Vagina (tissue), 2 donors: ENCODE data around the gene NTRK3. TPM values are rescaled to one million over a fixed set of nuclear protein-coding genes. Genes with fewer than 3 reads are reported as not detected.

Experiments used
- DNase-seq, 2 donors: peaks; one replicate each; pipeline ENCODE4 v3.0.0-alpha.2; 2017; ENCODE audit errors: extremely low spot score in 2 of 2
- H3K27ac ChIP-seq: fragments of 200-600 bp; sonication (generic); one replicate; pipeline ENCODE4 v1.5.1; 2019
- H3K27me3 ChIP-seq: fragments of 200-600 bp; sonication (generic); one replicate; pipeline ENCODE4 v1.5.1; 2019
- H3K36me3 ChIP-seq, 2 donors: fragments of 200-600 bp; sonication (generic); one replicate each; pipeline ENCODE4 v1.5.1; 2017 to 2019
- H3K4me1 ChIP-seq: fragments of 200-600 bp; sonication (generic); one replicate; pipeline ENCODE4 v1.5.1; 2019
- H3K4me3 ChIP-seq, 2 donors: fragments of 200-600 bp; sonication (generic); 1 replicate in 1 of 2; 2 replicates in 1 of 2; pipeline ENCODE4 v1.5.1; 2016 to 2019
- H3K9me3 ChIP-seq: fragments of 200-600 bp; sonication (generic); one replicate; pipeline ENCODE4 v1.5.1; 2019
- CTCF ChIP-seq, 3 experiments: fragments of 450-650 bp in 2 of 3; fragments of 200-600 bp in 1 of 3; sonication (generic) in 1 of 3; IDR thresholded peaks; one replicate each; pipeline ENCODE4 v1.5.1; 2017 to 2019; ENCODE audit warnings: antibody characterized with exemption in 3 of 3, mild to moderate bottlenecking in 2 of 3, moderate library complexity in 2 of 3
- POLR2A ChIP-seq, 2 donors: fragments of 450-650 bp; IDR thresholded peaks; one replicate each; pipeline ENCODE4 v1.6.1; 2017; ENCODE audit warnings: antibody characterized with exemption in 2 of 2, mild to moderate bottlenecking in 2 of 2, moderate library complexity in 2 of 2
- POLR2AphosphoS5 ChIP-seq, 2 donors: sonication (generic); formaldehyde crosslinking; IDR thresholded peaks; one replicate each; pipeline ENCODE4 v1.9.0; 2017; ENCODE audit warnings: antibody characterized with exemption in 2 of 2, mild to moderate bottlenecking in 2 of 2, low read depth in 1 of 2; ENCODE audit not compliant: insufficient read depth in 1 of 2
- intact Hi-C: fragments of 100-400 bp; cut with DNase I; formaldehyde crosslinking; loops from one replicate; pipeline ENCODE4 v1.15.1; 2023
- total RNA-seq: library from RNA; depleted of rRNA; stranded (reverse); fragments of >200 nt; gene quantifications from one replicate; pipeline ENCODE4 v1.2.3, GENCODE V29; 2016

NTRK3 gene
- total RNA-seq, 1 donor from 2014 or later: 4.9 TPM

DNA sequence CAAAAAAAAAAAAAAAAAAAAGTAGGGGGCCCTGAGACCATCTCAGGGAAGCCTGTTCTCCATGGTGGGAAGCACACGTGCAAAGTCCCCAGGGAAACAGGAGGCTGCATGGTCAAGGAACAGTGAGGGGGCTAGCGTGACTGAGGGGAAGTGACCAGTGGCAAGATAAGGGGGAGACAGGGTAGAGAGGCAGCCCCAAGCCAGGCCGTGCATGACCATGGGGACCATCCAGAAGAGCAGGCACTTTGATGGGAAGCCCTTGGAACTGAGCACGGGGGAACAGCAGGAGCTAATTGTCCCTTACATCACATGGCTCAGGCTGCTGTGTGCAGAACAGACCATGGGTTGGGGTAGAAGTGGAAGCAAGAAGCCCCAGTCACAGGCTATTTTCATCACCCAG is 196.2 kb downstream of the NTRK3 start:
- H3K4me3 ChIP-seq: no peak overlapping the region
- H3K4me1 ChIP-seq: no peaks in the 10 kb centered on the region
- DNase-seq: no peak
- H3K9me3 ChIP-seq: no peaks in the 10 kb centered on the region
- no peaks in the 10 kb centered on the region for H3K36me3 ChIP-seq
- TF ChIP-seq POLR2A (IDR thresholded peaks at IDR 0.05): no peak
- no peak for TF ChIP-seq POLR2AphosphoS5 (IDR thresholded peaks at IDR 0.05; ENCODE audit: insufficient read depth in 1 of 2, low read depth in 1 of 2)
- TF ChIP-seq CTCF (IDR thresholded peaks at IDR 0.05): no peak
- intact Hi-C loops: no loop called here
- no peaks in the 10 kb centered on the region for H3K27me3 ChIP-seq
- H3K27ac ChIP-seq: no peak overlapping the region

- H3K9me3 ChIP-seq: no peaks in the 10 kb centered on the region
- H3K36me3 ChIP-seq: no peaks in the 10 kb centered on the region
- intact Hi-C loops: no loop called here
- no peak overlapping the region for H3K4me3 ChIP-seq
- H3K27me3 ChIP-seq: no peaks in the 10 kb centered on the region
- H3K4me1 ChIP-seq: no peaks in the 10 kb centered on the region
- H3K27ac ChIP-seq: no peak overlapping the region
- no peak for DNase-seq
- TF ChIP-seq CTCF (IDR thresholded peaks at IDR 0.05): no peak
- no peak for TF ChIP-seq POLR2A (IDR thresholded peaks at IDR 0.05)
- TF ChIP-seq POLR2AphosphoS5 (IDR thresholded peaks at IDR 0.05; ENCODE audit: insufficient read depth in 1 of 2, low read depth in 1 of 2): no peak
Observed at GRCh38 chr15:88057836-88058235, 198.7 kb downstream of the NTRK3 start.

GRCh38 chr15:88049506-88049905 is 207.0 kb downstream of the NTRK3 start:
- no peak for DNase-seq
- H3K9me3 ChIP-seq: no peaks in the 10 kb centered on the region
- H3K27ac ChIP-seq: no peak overlapping the region
- no peak overlapping the region for H3K4me3 ChIP-seq
- H3K36me3 ChIP-seq: no peaks in the 10 kb centered on the region
- intact Hi-C loops: no loop called here
- no peak for TF ChIP-seq POLR2A (IDR thresholded peaks at IDR 0.05)
- TF ChIP-seq CTCF (IDR thresholded peaks at IDR 0.05): no peak
- TF ChIP-seq POLR2AphosphoS5 (IDR thresholded peaks at IDR 0.05; ENCODE audit: insufficient read depth in 1 of 2, low read depth in 1 of 2): no peak
- H3K4me1 ChIP-seq: no peaks in the 10 kb centered on the region
- no peaks in the 10 kb centered on the region for H3K27me3 ChIP-seq

- TF ChIP-seq POLR2A (IDR thresholded peaks at IDR 0.05) (no peak), CTCF (IDR thresholded peaks at IDR 0.05) (no peak), POLR2AphosphoS5 (IDR thresholded peaks at IDR 0.05; ENCODE audit: insufficient read depth in 1 of 2, low read depth in 1 of 2) (no peak)
Observed at GRCh38 chr15:88048755-88049154, 207.8 kb downstream of the NTRK3 start.

DNA sequence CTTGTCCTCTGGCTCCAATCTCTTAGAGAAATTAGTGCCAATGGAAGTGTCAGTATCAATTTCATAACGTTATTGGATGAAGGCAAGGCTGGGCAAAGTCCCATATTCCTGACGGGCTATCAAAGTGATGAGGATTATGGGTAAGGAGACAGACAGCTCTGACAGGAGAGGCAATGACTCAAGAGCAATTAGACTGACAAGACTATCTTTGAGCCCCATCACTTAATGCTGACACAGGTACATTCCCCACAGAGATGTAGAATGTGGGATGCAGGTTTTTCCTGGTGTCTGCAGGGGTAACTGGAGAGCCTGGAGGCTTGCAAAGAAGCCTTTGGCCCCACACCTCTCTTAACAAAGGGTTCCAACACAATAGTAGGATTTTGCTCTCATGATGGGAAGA is 208.3 kb downstream of the NTRK3 start:
- no peak overlapping the region for H3K27ac ChIP-seq
- H3K36me3 ChIP-seq: no peaks in the 10 kb centered on the region
- H3K27me3 ChIP-seq: no peaks in the 10 kb centered on the region
- H3K4me1 ChIP-seq: no peaks in the 10 kb centered on the region
- intact Hi-C loops: no loop called here
- DNase-seq: no peak
- TF ChIP-seq POLR2A (IDR thresholded peaks at IDR 0.05) (no peak), CTCF (IDR thresholded peaks at IDR 0.05) (no peak), POLR2AphosphoS5 (IDR thresholded peaks at IDR 0.05; ENCODE audit: insufficient read depth in 1 of 2, low read depth in 1 of 2) (no peak)
- H3K4me3 ChIP-seq: no peak overlapping the region
- H3K9me3 ChIP-seq: no peaks in the 10 kb centered on the region

More at GRCh38 chr15:88048755-88049154, 207.8 kb downstream of the NTRK3 start:
- Histone ChIP-seq H3K36me3 (no peaks in the 10 kb centered on the region), H3K9me3 (no peaks in the 10 kb centered on the region), H3K27ac (no peak overlapping the region), H3K4me1 (no peaks in the 10 kb centered on the region), H3K4me3 (no peak overlapping the region), H3K27me3 (no peaks in the 10 kb centered on the region)
- intact Hi-C loops: no loop called here
- DNase-seq: no peak
